HepG2 (cell line): ENCODE results near the gene NEDD4L. TPM values are rescaled to one million over a fixed set of nuclear protein-coding genes. Genes with fewer than 3 reads are reported as not detected.

Experiments used
- DNMT1 ChIP-seq: sonication (generic); formaldehyde crosslinking; IDR thresholded peaks from 2 replicates; pipeline ENCODE4 v1.5.1; 2020; ENCODE audit warnings: mild to moderate bottlenecking, missing genetic modification reagents
- HNF1B ChIP-seq: sonication (generic); formaldehyde crosslinking; IDR thresholded peaks from 2 replicates; pipeline ENCODE4 v1.5.1; 2020; ENCODE audit warnings: mild to moderate bottlenecking, moderate library complexity, missing genetic modification reagents
- HOXA9 ChIP-seq: sonication (generic); formaldehyde crosslinking; IDR thresholded peaks from 2 replicates; pipeline ENCODE4 v1.8.1; 2022; ENCODE audit warnings: missing genetic modification reagents, mild to moderate bottlenecking, moderate library complexity, borderline replicate concordance
- KAT7 ChIP-seq: IDR thresholded peaks from 2 replicates; pipeline ENCODE4 v1.6.1; 2018; ENCODE audit warnings: borderline replicate concordance, missing compliant biosample characterization
- KDM1A ChIP-seq: IDR thresholded peaks from 2 replicates; pipeline ENCODE4 v1.6.1; 2016; ENCODE audit warnings: missing compliant biosample characterization
- NCOA2 ChIP-seq: sonication (generic); formaldehyde crosslinking; IDR thresholded peaks from 2 replicates; pipeline ENCODE4 v1.8.0; 2022; ENCODE audit warnings: inconsistent platforms
- NR2F6 ChIP-seq, 2 experiments: IDR thresholded peaks; 2 replicates each; pipeline ENCODE4 v1.6.1; 2016; ENCODE audit warnings: antibody characterized with exemption in 1 of 2, mild to moderate bottlenecking in 1 of 2
- RFX3 ChIP-seq: IDR thresholded peaks from 2 replicates; pipeline ENCODE4 v1.6.1; 2016; ENCODE audit warnings: missing biosample characterization, missing genetic modification reagents
- TOPORS ChIP-seq: sonication (generic); formaldehyde crosslinking; IDR thresholded peaks from 2 replicates; pipeline ENCODE4 v1.8.0; 2023; ENCODE audit warnings: mild to moderate bottlenecking, missing genetic modification reagents
- ZBTB38 ChIP-seq: sonication (generic); formaldehyde crosslinking; IDR thresholded peaks from 2 replicates; pipeline ENCODE4 v1.5.1; 2020; ENCODE audit warnings: mild to moderate bottlenecking, missing genetic modification reagents
- ZBTB4 ChIP-seq: sonication (generic); formaldehyde crosslinking; IDR thresholded peaks from 2 replicates; pipeline ENCODE4 v1.4.0; 2020; ENCODE audit warnings: missing genetic modification reagents, mild to moderate bottlenecking, borderline replicate concordance
- ZMYM2 ChIP-seq: sonication (generic); formaldehyde crosslinking; IDR thresholded peaks from 2 replicates; pipeline ENCODE4 v1.8.0; 2022; ENCODE audit warnings: mild to moderate bottlenecking, missing genetic modification reagents
- ZNF292 ChIP-seq: sonication (generic); formaldehyde crosslinking; IDR thresholded peaks from 2 replicates; pipeline ENCODE4 v1.8.1; 2022; ENCODE audit warnings: mild to moderate bottlenecking, low read depth, missing genetic modification reagents, borderline replicate concordance
- ZNF430 ChIP-seq: sonication (generic); formaldehyde crosslinking; IDR thresholded peaks from 2 replicates; pipeline ENCODE4 v1.9.0; 2021; ENCODE audit warnings: mild to moderate bottlenecking, missing genetic modification reagents
- ZNF564 ChIP-seq: sonication (generic); formaldehyde crosslinking; IDR thresholded peaks from 2 replicates; pipeline ENCODE4 v1.8.1; 2023; ENCODE audit warnings: mild to moderate bottlenecking, missing genetic modification reagents
- ZNF687 ChIP-seq: sonication (generic); formaldehyde crosslinking; IDR thresholded peaks from 2 replicates; pipeline ENCODE4 v1.5.1; 2020; ENCODE audit warnings: mild to moderate bottlenecking, missing genetic modification reagents, moderate library complexity
- ZNF691 ChIP-seq: sonication (generic); formaldehyde crosslinking; IDR thresholded peaks from 2 replicates; pipeline ENCODE4 v1.4.0; 2020; ENCODE audit warnings: missing genetic modification reagents, low read depth, mild to moderate bottlenecking, borderline replicate concordance
- ZNF800 ChIP-seq: sonication (generic); formaldehyde crosslinking; IDR thresholded peaks from 2 replicates; pipeline ENCODE4 v1.4.0; 2020; ENCODE audit warnings: missing genetic modification reagents
- polyA plus RNA-seq, 8 experiments: library from polyadenylated mRNA; depleted of rRNA in 3 of 8; stranded (reverse) in 7 of 8; unstranded in 1 of 8; fragments of >200 nt; fragmentation: Illumina TruSeq in 4 of 8; extraction: Trizol in 4 of 8; gene quantifications; 2 replicates each; pipeline versions ENCODE4 v1.2.1 to v1.2.3, GENCODE V29; 2011 to 2016; ENCODE audit warnings: low read depth in 4 of 8, missing spikeins in 1 of 8, mixed read lengths in 1 of 8; ENCODE audit not compliant: insufficient read depth in 1 of 8
- total RNA-seq, 5 experiments: library from RNA; depleted of rRNA; stranded (reverse); fragments of >200 nt; fragmentation: Illumina TruSeq; extraction: Trizol; gene quantifications; 2 replicates each; pipeline ENCODE4 v1.2.3, GENCODE V29; 2016; ENCODE audit warnings: low read depth in 1 of 5

The NEDD4L gene
- total and polyA plus RNA-seq, 2 of the 13 experiments (the other 11 are each of a cell fraction or from before 2014, with no cell fraction given) = 168 to 390 TPM

- no peak for TF ChIP-seq HNF1B (CRISPR knock-in tag)
- no peak for TF ChIP-seq RFX3 (CRISPR knock-in tag)
- no peak for TF ChIP-seq NR2F6 (IDR thresholded peaks at IDR 0.05)
- no peak for TF ChIP-seq NR2F6 (CRISPR knock-in tag; IDR thresholded peaks at IDR 0.05)
- no peak for TF ChIP-seq ZNF691 (CRISPR knock-in tag)
- TF ChIP-seq ZNF687 (CRISPR knock-in tag) = peak; percentile 84
- TF ChIP-seq KAT7 = no peak
- 0 out of 2 replicates have a peak, but pooled peaks have one; percentile 45 for TF ChIP-seq ZNF430 (CRISPR knock-in tag)
- no peak for TF ChIP-seq HOXA9
- TF ChIP-seq ZNF564 (CRISPR knock-in tag) = no peak
- peak; percentile 63; the same call in 1 of the 2 replicates for TF ChIP-seq ZNF292
- no peak for TF ChIP-seq KDM1A
- TF ChIP-seq TOPORS (CRISPR knock-in tag) = no peak
- no peak for TF ChIP-seq DNMT1 (CRISPR knock-in tag)
- no peak for TF ChIP-seq ZNF800
- TF ChIP-seq ZMYM2 (CRISPR knock-in tag) = 0 out of 2 replicates have a peak, but pooled peaks have one; percentile 16
- peak; percentile 98 for TF ChIP-seq ZBTB38 (CRISPR knock-in tag)
- peak; percentile 93; the same call in 1 of the 2 replicates for TF ChIP-seq ZBTB4
- no peak for TF ChIP-seq NCOA2 (CRISPR knock-in tag)
These were observed 385.4 kb downstream of the NEDD4L start (continued) for GRCh38 chr18:58429442-58429841.
